Erythroblast (primary cell): Measurements from ENCODE around the gene LARGE1.

ENCODE experiments used
- GATA1 ChIP-seq: IDR thresholded peaks from 2 replicates; pipeline ENCODE4 v1.6.1; 2011; ENCODE audit warnings: low read depth, mild to moderate bottlenecking, control low read depth, low read length, moderate library complexity
- POLR2A ChIP-seq: IDR thresholded peaks from 2 replicates; pipeline ENCODE4 v1.6.1; 2011; ENCODE audit warnings: mild to moderate bottlenecking, low read length

- TF ChIP-seq POLR2A: no peak
- TF ChIP-seq GATA1: no peak
Measured at GRCh38 chr22:33861216-33861875, 58.9 kb downstream of the LARGE1 start.
